Body of pancreas (tissue), 4 donors: Measurements from ENCODE around the gene ZC3HAV1. TPM values are rescaled to one million over a fixed set of nuclear protein-coding genes. Genes with fewer than 3 reads are reported as not detected.
"Not testable (repeated sequence)": the region's sequence is repeated elsewhere in the genome, so short reads cannot be mapped to it uniquely, and the experiment has no call there.

Source experiments
- ATAC-seq: fragments of 150-250 bp; one replicate; pipeline ENCODE4 v1.9.1; 2016
- DNase-seq, 4 donors: peaks; one replicate each; pipeline ENCODE4 v3.0.0-alpha.2; 2019
- H3K27ac ChIP-seq, 4 donors: fragments of 200-600 bp; sonication (generic); 1 replicate in 3 of 4; 2 replicates in 1 of 4; pipeline versions ENCODE4 v1.5.1 to v1.6.1; 2016 to 2019; ENCODE audit warnings: mild to moderate bottlenecking in 1 of 4, mixed read lengths in 1 of 4, moderate library complexity in 1 of 4
- H3K27me3 ChIP-seq, 2 donors: fragments of 200-600 bp; sonication (generic); one replicate each; pipeline ENCODE4 v1.6.0; 2016; ENCODE audit warnings: mild to moderate bottlenecking in 1 of 2
- H3K36me3 ChIP-seq, 2 donors: fragments of 200-600 bp; sonication (generic); replicated peaks in 1 of 2; 2 replicates each; pipeline ENCODE4 v1.5.1; 2016; ENCODE audit warnings: low read depth in 2 of 2; ENCODE audit not compliant: insufficient read depth in 1 of 2
- H3K4me1 ChIP-seq: fragments of 200-600 bp; sonication (generic); one replicate; pipeline ENCODE4 v1.6.0; 2016
- H3K4me3 ChIP-seq, 2 donors: fragments of 200-600 bp; sonication (generic); 1 replicate in 1 of 2; 2 replicates in 1 of 2; pipeline ENCODE4 v1.5.1; 2016 to 2019
- H3K9me3 ChIP-seq, 3 donors: fragments of 200-600 bp; sonication (generic); 1 replicate in 2 of 3; 2 replicates in 1 of 3; pipeline ENCODE4 v1.5.1; 2016
- POLR2A ChIP-seq, 3 donors: fragments of 450-650 bp; IDR thresholded peaks; one replicate each; pipeline ENCODE4 v1.6.1; 2016; ENCODE audit warnings: antibody characterized with exemption in 3 of 3, mild to moderate bottlenecking in 2 of 3
- WGBS, 2 donors: methylation state at CpG; one replicate each; pipeline ENCODE4 v1.1.5; 2017; 5-methylcytosine and 5-hydroxymethylcytosine counted together
- intact Hi-C: fragments of 100-400 bp; cut with DNase I; formaldehyde crosslinking; loops from one replicate; pipeline ENCODE4 v1.15.1; 2023
- total RNA-seq, 2 donors: library from RNA; depleted of rRNA; stranded (reverse); fragments of >200 nt; gene quantifications; one replicate each; pipeline ENCODE4 v1.1.0, GENCODE V29; 2016
- TF ChIP-seq, protein P1 (sequence below), 7 experiments: fragments of 450-650 bp in 4 of 7; fragments of 200-600 bp in 3 of 7; sonication (generic) in 3 of 7; IDR thresholded peaks; one replicate each; pipeline ENCODE4 v1.5.1; 2016 to 2019; ENCODE audit warnings: antibody characterized with exemption in 7 of 7

ZC3HAV1 gene
- total RNA-seq, 2 donors from 2014 or later: 13.5 to 14.5 TPM

DNA sequence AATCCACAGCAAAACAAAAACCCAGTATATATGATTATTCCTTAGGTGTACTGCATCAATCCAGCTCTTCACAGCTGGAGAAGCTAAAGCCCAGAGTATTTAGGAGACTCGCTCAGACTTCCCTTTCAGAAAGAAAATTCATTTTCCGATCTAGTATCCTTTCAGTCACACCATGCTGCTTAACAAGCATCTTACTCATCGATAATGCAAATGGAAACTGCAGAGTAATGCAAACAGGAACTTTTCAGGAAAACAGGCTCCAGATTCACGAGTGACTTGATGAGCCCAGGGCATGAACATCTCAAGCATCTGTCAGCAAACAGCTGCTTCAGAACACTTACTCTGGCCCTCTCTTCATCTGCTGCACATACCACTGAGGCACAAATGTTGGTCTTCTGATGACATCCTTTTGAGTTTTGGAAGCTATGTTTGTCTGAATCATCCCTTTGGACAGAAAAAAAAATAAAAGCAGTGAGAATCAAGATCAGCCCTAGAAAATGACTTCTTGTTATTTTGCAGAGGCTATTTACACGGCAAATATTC is 48.8 kb downstream of the ZC3HAV1 start:
- Histone ChIP-seq H3K4me3 (no peak overlapping the region), H3K36me3 (peaks cover 3 to 11% of the 10 kb centered on the region in 2 donors), H3K27ac (no peak overlapping the region), H3K4me1 (no peaks in the 10 kb centered on the region), H3K9me3 (no peaks in the 10 kb centered on the region), H3K27me3 (no peaks in the 10 kb centered on the region)
- TF ChIP-seq, protein P1, sequence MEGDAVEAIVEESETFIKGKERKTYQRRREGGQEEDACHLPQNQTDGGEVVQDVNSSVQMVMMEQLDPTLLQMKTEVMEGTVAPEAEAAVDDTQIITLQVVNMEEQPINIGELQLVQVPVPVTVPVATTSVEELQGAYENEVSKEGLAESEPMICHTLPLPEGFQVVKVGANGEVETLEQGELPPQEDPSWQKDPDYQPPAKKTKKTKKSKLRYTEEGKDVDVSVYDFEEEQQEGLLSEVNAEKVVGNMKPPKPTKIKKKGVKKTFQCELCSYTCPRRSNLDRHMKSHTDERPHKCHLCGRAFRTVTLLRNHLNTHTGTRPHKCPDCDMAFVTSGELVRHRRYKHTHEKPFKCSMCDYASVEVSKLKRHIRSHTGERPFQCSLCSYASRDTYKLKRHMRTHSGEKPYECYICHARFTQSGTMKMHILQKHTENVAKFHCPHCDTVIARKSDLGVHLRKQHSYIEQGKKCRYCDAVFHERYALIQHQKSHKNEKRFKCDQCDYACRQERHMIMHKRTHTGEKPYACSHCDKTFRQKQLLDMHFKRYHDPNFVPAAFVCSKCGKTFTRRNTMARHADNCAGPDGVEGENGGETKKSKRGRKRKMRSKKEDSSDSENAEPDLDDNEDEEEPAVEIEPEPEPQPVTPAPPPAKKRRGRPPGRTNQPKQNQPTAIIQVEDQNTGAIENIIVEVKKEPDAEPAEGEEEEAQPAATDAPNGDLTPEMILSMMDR (IDR thresholded peaks at IDR 0.05): no peak
- no peak for TF ChIP-seq POLR2A (IDR thresholded peaks at IDR 0.05)
- DNase-seq: no peak
- ATAC-seq: no peak
- intact Hi-C loops: no loop called here
- WGBS, 2 donors: 82 to 92% methylated on average over 5 of the region's 5 CpGs

DNA sequence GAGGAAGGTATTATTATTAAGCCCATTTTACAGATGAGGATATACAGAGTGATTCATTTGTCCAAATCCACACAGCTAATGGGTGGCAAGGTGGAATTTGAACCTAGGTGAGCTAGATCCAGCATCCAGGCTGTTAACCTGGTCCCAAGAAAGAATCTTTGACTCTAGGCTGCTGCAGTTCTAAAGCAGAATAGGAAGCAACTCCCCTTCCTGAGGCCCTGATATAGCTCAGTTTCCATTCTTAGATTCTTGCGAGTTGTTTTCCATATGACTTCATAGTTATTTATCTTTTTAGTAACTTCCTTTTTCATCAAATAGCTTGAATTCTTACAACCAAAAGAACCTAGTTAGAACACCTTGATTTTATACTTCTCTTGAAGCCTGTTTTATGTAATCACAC is 49.6 kb downstream of the ZC3HAV1 start:
- ATAC-seq: no peak
- H3K4me3 ChIP-seq: no peak overlapping the region
- WGBS, 2 donors: 68 to 75% methylated on average over 1 of the region's 1 CpG
- no peaks in the 10 kb centered on the region for H3K27me3 ChIP-seq
- TF ChIP-seq POLR2A (IDR thresholded peaks at IDR 0.05): no peak
- TF ChIP-seq, protein P1 (IDR thresholded peaks at IDR 0.05): no peak
- peaks cover 3 to 9% of the 10 kb centered on the region in 2 donors for H3K36me3 ChIP-seq
- no peak overlapping the region for H3K27ac ChIP-seq
- H3K9me3 ChIP-seq: no peaks in the 10 kb centered on the region
- intact Hi-C loops: no loop called here
- DNase-seq: no peak
- no peaks in the 10 kb centered on the region for H3K4me1 ChIP-seq

DNA sequence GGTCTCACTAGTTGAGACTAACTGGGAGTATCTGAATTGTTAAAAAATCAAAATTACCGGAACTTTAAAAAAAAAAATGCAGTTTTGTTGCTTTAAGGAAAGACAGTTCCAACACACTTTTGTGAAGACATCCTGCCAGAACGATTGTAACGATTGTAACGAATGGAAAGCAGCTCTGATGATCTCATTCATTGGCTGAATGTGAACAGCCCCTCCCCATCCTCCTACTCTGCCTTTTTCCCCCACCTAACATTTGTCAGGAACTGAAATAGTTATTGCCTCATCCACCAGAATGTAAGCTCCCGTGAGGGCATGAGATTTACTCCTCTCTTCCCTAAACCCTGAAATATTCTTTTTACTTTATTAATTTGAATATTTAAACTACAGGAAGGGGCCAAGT is 50.6 kb downstream of the ZC3HAV1 start:
- H3K27ac ChIP-seq: no peak overlapping the region
- peaks cover 3 to 11% of the 10 kb centered on the region in 2 donors for H3K36me3 ChIP-seq
- WGBS, 2 donors: 67 to 81% methylated on average over 5 of the region's 5 CpGs
- H3K9me3 ChIP-seq: no peaks in the 10 kb centered on the region
- intact Hi-C loops: no loop called here
- no peaks in the 10 kb centered on the region for H3K4me1 ChIP-seq
- DNase-seq (no peak), ATAC-seq (no peak)
- no peaks in the 10 kb centered on the region for H3K27me3 ChIP-seq
- TF ChIP-seq POLR2A (IDR thresholded peaks at IDR 0.05): no peak
- TF ChIP-seq, protein P1 (IDR thresholded peaks at IDR 0.05): no peak
- H3K4me3 ChIP-seq: no peak overlapping the region

DNA sequence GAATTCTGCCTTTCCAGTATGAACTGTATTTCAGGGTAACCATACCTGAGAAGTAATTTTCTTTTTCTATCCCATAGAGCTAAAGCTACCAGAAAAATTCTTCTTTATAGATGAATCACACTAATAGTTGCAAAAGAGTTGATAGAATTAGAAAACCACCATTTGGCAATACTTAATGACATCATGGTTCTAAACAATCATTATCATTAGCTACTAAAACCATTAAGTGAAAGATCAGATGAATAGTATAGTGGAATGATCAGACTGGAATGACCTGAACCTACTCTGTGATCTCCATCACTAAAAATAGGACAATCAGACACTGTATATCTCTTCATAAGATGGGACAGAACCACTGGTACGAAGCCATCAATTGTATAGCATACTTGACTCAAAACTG is 53.8 kb downstream of the ZC3HAV1 start:
- DNase-seq: no peak
- no peaks in the 10 kb centered on the region for H3K27me3 ChIP-seq
- 86 to 94% methylated on average over 1 of the region's 1 CpG for WGBS, 2 donors
- H3K27ac ChIP-seq: no peak overlapping the region
- no peak for ATAC-seq
- H3K36me3 ChIP-seq: peaks cover 3 to 14% of the 10 kb centered on the region in 2 donors
- H3K4me1 ChIP-seq: no peaks in the 10 kb centered on the region
- no peak overlapping the region for H3K4me3 ChIP-seq
- no peaks in the 10 kb centered on the region for H3K9me3 ChIP-seq
- intact Hi-C loops: no loop called here
- TF ChIP-seq POLR2A (IDR thresholded peaks at IDR 0.05): no peak
- TF ChIP-seq, protein P1 (IDR thresholded peaks at IDR 0.05): no peak

DNA sequence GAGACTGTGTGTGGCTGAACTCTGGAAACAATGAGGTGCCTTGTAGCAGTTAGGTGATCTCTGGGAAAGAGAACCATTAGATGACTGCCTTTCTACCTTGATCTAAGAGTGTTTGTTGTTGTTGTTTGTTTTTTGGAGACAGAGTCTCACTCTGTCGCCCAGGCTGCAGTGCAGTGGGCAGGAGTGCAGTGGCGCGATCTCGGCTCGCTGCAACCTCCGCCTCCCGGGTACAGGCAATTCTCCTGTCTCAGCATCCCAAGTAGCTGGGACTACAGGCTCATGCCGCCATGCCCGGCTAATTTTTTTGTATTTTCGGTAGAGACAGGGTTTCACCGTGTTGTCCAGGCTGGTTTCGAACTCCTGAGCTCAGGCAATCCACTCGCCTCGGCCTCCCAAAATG is 54.9 kb downstream of the ZC3HAV1 start:
- ATAC-seq, H3K4me3 ChIP-seq, H3K9me3 ChIP-seq, intact Hi-C loops, H3K4me1 ChIP-seq, H3K27me3 ChIP-seq, DNase-seq, H3K27ac ChIP-seq: not testable (repeated sequence)
- H3K36me3 ChIP-seq: peaks cover 0 to 12% of the 10 kb centered on the region in 2 donors
- WGBS, 2 donors: 92 to 95% methylated on average over 12 to 14 of the region's 14 CpGs
